A673 (cell line): Measurements from ENCODE around the gene UNK.

Experiments
- EZH2 ChIP-seq: fragments of 200-600 bp; sonication (generic); IDR thresholded peaks from 2 replicates; pipeline ENCODE4 v1.6.1; 2017; ENCODE audit warnings: borderline replicate concordance, low read depth, mild to moderate bottlenecking, mixed read lengths, antibody characterized with exemption, low read length; ENCODE audit not compliant: poor library complexity, severe bottlenecking
- TF ChIP-seq, protein P1 (sequence below): fragments of 300-800, 200-600 bp; sonication (generic); conservative IDR thresholded peaks from 2 replicates; pipeline ENCODE4 v1.5.1; 2017; ENCODE audit warnings: low read depth, mild to moderate bottlenecking, antibody characterized with exemption, low read length, moderate library complexity, mixed read lengths

DNA sequence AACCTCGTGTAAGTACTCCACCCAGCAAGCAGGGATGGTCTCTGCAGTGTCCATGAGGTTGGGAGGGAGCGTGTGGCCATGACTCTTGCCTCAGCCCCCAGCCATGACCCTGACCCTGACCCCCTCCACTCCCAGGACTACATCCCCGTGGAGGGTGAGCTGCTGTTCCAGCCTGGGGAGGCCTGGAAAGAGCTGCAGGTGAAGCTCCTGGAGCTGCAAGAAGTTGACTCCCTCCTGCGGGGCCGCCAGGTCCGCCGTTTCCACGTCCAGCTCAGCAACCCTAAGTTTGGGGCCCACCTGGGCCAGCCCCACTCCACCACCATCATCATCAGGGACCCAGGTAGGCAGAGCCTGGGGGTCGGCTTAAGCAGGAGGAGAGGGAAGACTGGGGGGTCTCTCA is 35.9 kb upstream of the UNK start:
- TF ChIP-seq, protein P1, sequence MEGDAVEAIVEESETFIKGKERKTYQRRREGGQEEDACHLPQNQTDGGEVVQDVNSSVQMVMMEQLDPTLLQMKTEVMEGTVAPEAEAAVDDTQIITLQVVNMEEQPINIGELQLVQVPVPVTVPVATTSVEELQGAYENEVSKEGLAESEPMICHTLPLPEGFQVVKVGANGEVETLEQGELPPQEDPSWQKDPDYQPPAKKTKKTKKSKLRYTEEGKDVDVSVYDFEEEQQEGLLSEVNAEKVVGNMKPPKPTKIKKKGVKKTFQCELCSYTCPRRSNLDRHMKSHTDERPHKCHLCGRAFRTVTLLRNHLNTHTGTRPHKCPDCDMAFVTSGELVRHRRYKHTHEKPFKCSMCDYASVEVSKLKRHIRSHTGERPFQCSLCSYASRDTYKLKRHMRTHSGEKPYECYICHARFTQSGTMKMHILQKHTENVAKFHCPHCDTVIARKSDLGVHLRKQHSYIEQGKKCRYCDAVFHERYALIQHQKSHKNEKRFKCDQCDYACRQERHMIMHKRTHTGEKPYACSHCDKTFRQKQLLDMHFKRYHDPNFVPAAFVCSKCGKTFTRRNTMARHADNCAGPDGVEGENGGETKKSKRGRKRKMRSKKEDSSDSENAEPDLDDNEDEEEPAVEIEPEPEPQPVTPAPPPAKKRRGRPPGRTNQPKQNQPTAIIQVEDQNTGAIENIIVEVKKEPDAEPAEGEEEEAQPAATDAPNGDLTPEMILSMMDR = no peak
- no peak for TF ChIP-seq EZH2
